HepG2 (cell line): ENCODE measurements around the gene SECTM1. TPM values are rescaled to one million over a fixed set of nuclear protein-coding genes. Genes with fewer than 3 reads are reported as not detected.

Source experiments
- ASH2L ChIP-seq: fragments of 300-600, 200-600 bp; sonication (generic); IDR thresholded peaks from 2 replicates; pipeline ENCODE4 v1.7.0; 2017; ENCODE audit warnings: low read depth, mild to moderate bottlenecking, moderate library complexity, mixed read lengths, low read length; ENCODE audit not compliant: insufficient read length
- FOXK1 ChIP-seq: sonication (generic); formaldehyde crosslinking; IDR thresholded peaks from 2 replicates; pipeline ENCODE4 v1.4.0; 2020; ENCODE audit warnings: low read depth, missing genetic modification reagents, borderline replicate concordance
- MTA1 ChIP-seq: sonication (generic); formaldehyde crosslinking; IDR thresholded peaks from 2 replicates; pipeline ENCODE4 v1.4.0; 2020; ENCODE audit warnings: missing genetic modification reagents, mild to moderate bottlenecking, borderline replicate concordance
- RARG ChIP-seq: sonication (generic); formaldehyde crosslinking; IDR thresholded peaks from 2 replicates; pipeline ENCODE4 v1.4.0; 2020; ENCODE audit warnings: low read depth, mild to moderate bottlenecking, missing genetic modification reagents
- RCOR2 ChIP-seq: IDR thresholded peaks from 2 replicates; pipeline ENCODE4 v1.6.1; 2016; ENCODE audit warnings: missing biosample characterization, missing genetic modification reagents
- SOX13 ChIP-seq, 3 experiments: fragments of 450-650 bp in 1 of 3; sonication (generic) in 1 of 3; formaldehyde crosslinking in 1 of 3; IDR thresholded peaks in 2 of 3; conservative IDR thresholded peaks in 1 of 3; 2 replicates each; pipeline versions ENCODE4 v1.5.0 to v1.6.1; 2016 to 2020; ENCODE audit warnings: antibody characterized with exemption in 1 of 3, mild to moderate bottlenecking in 1 of 3, missing compliant biosample characterization in 1 of 3, missing genetic modification reagents in 1 of 3, moderate library complexity in 1 of 3
- ZIK1 ChIP-seq: sonication (generic); formaldehyde crosslinking; IDR thresholded peaks from 2 replicates; pipeline ENCODE4 v1.5.0; 2020; ENCODE audit warnings: mild to moderate bottlenecking, low read depth, missing genetic modification reagents, borderline replicate concordance
- ZNF34 ChIP-seq: sonication (generic); formaldehyde crosslinking; IDR thresholded peaks from 2 replicates; pipeline ENCODE4 v1.4.0; 2020; ENCODE audit warnings: mild to moderate bottlenecking, missing genetic modification reagents, borderline replicate concordance
- ZNF564 ChIP-seq: sonication (generic); formaldehyde crosslinking; IDR thresholded peaks from 2 replicates; pipeline ENCODE4 v1.8.1; 2023; ENCODE audit warnings: mild to moderate bottlenecking, missing genetic modification reagents
- polyA plus RNA-seq, 8 experiments: library from polyadenylated mRNA; depleted of rRNA in 3 of 8; stranded (reverse) in 7 of 8; unstranded in 1 of 8; fragments of >200 nt; fragmentation: Illumina TruSeq in 4 of 8; extraction: Trizol in 4 of 8; gene quantifications; 2 replicates each; pipeline versions ENCODE4 v1.2.1 to v1.2.3, GENCODE V29; 2011 to 2016; ENCODE audit warnings: low read depth in 4 of 8, missing spikeins in 1 of 8, mixed read lengths in 1 of 8; ENCODE audit not compliant: insufficient read depth in 1 of 8
- total RNA-seq, 5 experiments: library from RNA; depleted of rRNA; stranded (reverse); fragments of >200 nt; fragmentation: Illumina TruSeq; extraction: Trizol; gene quantifications; 2 replicates each; pipeline ENCODE4 v1.2.3, GENCODE V29; 2016; ENCODE audit warnings: low read depth in 1 of 5
- TF ChIP-seq, protein P1 (sequence below): sonication (generic); formaldehyde crosslinking; IDR thresholded peaks from 2 replicates; pipeline ENCODE4 v1.4.0; 2020; ENCODE audit warnings: mild to moderate bottlenecking, missing genetic modification reagents
- TF ChIP-seq, protein P2 (sequence below): sonication (generic); formaldehyde crosslinking; IDR thresholded peaks from 2 replicates; pipeline ENCODE4 v1.4.0; 2020; ENCODE audit warnings: missing genetic modification reagents, borderline replicate concordance
- TF ChIP-seq, protein P3 (sequence below): sonication (generic); formaldehyde crosslinking; IDR thresholded peaks from 2 replicates; pipeline ENCODE4 v1.4.0; 2020; ENCODE audit warnings: missing genetic modification reagents
- TF ChIP-seq, protein P4 (sequence below): IDR thresholded peaks from 2 replicates; pipeline ENCODE4 v1.6.1; 2016
- TF ChIP-seq, protein P5 (sequence below): sonication (generic); formaldehyde crosslinking; IDR thresholded peaks from 2 replicates; pipeline ENCODE4 v1.5.0; 2020; ENCODE audit warnings: missing genetic modification reagents, mild to moderate bottlenecking, borderline replicate concordance

Gene SECTM1
- total and polyA plus RNA-seq, 2 of the 13 experiments (the other 11 are each of a cell fraction or from before 2014, with no cell fraction given), result 3.5 to 5.3 TPM

DNA sequence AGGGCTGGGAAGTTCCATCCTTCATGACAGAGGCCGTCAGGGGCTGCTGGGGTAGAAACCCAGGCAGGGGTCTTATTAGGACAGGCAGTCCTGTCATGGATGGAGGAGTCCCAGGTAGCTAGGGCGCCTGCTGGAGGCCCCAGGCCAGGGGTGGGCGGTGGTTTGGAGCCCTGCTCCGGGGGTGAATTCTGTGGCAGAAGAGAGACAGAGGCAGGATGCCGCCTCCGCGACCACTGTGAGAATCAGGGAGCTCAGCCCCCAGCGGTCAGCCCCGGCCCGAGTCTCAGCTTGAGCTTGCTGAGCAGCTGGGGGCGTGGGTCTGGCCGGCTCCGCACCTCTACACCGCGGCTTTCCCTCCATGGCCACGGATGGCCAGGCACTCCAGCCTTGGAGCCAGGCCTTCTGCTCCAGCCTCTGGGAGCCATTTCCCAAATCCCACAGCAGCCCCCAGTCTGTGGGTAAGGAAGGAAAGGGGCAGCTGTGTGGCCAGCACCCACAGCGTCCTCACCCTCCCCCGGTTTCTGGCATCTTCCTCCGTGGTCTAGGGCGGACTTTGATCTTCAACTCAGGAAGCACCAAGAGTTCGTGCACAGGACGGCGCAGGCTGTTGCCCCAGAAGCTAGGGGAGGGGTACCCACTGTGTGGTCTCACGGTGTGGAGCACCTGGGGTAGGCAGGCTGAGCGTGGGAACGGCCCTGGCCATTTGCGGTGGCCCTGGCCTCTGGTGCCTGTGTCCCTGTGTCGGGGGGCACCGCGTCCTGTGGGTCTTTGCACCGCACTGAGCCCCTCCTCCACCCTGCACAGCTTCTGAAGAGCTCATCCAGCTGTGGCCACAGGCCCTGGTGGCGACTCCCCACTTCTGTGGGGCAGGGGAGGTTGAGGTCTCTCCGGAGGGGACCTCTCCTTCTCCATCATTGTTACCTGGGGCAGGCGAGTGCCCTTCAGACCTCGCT is 30.3 kb downstream of the SECTM1 start (continued):
- TF ChIP-seq, protein P1, sequence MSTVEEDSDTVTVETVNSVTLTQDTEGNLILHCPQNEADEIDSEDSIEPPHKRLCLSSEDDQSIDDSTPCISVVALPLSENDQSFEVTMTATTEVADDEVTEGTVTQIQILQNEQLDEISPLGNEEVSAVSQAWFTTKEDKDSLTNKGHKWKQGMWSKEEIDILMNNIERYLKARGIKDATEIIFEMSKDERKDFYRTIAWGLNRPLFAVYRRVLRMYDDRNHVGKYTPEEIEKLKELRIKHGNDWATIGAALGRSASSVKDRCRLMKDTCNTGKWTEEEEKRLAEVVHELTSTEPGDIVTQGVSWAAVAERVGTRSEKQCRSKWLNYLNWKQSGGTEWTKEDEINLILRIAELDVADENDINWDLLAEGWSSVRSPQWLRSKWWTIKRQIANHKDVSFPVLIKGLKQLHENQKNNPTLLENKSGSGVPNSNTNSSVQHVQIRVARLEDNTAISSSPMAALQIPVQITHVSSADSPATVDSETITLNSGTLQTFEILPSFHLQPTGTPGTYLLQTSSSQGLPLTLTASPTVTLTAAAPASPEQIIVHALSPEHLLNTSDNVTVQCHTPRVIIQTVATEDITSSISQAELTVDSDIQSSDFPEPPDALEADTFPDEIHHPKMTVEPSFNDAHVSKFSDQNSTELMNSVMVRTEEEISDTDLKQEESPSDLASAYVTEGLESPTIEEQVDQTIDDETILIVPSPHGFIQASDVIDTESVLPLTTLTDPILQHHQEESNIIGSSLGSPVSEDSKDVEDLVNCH (CRISPR knock-in tag), result no peak
- TF ChIP-seq RCOR2 (no peak), MTA1 (CRISPR knock-in tag) (peak; percentile 90; the same call in 1 of the 2 replicates), SOX13 (IDR thresholded peaks at IDR 0.05) (no peak), SOX13 (CRISPR knock-in tag; conservative IDR thresholded peaks at IDR 0.05 in 1 of 2, IDR thresholded peaks at IDR 0.05 in 1 of 2) (peak in 1 of 2 experiments; percentile 10; a peak in 1 of 4 replicates), ASH2L (peak; percentile 63), RARG (CRISPR knock-in tag) (no peak), ZIK1 (peak; percentile 71; the same call in 1 of the 2 replicates), ZNF34 (CRISPR knock-in tag) (no peak), ZNF564 (no peak), FOXK1 (CRISPR knock-in tag) (peak; percentile 31; the same call in 1 of the 2 replicates)
- TF ChIP-seq, protein P2, sequence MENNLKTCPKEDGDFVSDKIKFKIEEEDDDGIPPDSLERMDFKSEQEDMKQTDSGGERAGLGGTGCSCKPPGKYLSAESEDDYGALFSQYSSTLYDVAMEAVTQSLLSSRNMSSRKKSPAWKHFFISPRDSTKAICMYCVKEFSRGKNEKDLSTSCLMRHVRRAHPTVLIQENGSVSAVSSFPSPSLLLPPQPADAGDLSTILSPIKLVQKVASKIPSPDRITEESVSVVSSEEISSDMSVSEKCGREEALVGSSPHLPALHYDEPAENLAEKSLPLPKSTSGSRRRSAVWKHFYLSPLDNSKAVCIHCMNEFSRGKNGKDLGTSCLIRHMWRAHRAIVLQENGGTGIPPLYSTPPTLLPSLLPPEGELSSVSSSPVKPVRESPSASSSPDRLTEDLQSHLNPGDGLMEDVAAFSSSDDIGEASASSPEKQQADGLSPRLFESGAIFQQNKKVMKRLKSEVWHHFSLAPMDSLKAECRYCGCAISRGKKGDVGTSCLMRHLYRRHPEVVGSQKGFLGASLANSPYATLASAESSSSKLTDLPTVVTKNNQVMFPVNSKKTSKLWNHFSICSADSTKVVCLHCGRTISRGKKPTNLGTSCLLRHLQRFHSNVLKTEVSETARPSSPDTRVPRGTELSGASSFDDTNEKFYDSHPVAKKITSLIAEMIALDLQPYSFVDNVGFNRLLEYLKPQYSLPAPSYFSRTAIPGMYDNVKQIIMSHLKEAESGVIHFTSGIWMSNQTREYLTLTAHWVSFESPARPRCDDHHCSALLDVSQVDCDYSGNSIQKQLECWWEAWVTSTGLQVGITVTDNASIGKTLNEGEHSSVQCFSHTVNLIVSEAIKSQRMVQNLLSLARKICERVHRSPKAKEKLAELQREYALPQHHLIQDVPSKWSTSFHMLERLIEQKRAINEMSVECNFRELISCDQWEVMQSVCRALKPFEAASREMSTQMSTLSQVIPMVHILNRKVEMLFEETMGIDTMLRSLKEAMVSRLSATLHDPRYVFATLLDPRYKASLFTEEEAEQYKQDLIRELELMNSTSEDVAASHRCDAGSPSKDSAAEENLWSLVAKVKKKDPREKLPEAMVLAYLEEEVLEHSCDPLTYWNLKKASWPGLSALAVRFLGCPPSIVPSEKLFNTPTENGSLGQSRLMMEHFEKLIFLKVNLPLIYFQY, result peak; percentile 34; the same call in 1 of the 2 replicates
- TF ChIP-seq, protein P3, sequence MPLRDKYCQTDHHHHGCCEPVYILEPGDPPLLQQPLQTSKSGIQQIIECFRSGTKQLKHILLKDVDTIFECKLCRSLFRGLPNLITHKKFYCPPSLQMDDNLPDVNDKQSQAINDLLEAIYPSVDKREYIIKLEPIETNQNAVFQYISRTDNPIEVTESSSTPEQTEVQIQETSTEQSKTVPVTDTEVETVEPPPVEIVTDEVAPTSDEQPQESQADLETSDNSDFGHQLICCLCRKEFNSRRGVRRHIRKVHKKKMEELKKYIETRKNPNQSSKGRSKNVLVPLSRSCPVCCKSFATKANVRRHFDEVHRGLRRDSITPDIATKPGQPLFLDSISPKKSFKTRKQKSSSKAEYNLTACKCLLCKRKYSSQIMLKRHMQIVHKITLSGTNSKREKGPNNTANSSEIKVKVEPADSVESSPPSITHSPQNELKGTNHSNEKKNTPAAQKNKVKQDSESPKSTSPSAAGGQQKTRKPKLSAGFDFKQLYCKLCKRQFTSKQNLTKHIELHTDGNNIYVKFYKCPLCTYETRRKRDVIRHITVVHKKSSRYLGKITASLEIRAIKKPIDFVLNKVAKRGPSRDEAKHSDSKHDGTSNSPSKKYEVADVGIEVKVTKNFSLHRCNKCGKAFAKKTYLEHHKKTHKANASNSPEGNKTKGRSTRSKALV (CRISPR knock-in tag), result 0 out of 2 replicates have a peak, but pooled peaks have one; percentile 34
- TF ChIP-seq, protein P4, sequence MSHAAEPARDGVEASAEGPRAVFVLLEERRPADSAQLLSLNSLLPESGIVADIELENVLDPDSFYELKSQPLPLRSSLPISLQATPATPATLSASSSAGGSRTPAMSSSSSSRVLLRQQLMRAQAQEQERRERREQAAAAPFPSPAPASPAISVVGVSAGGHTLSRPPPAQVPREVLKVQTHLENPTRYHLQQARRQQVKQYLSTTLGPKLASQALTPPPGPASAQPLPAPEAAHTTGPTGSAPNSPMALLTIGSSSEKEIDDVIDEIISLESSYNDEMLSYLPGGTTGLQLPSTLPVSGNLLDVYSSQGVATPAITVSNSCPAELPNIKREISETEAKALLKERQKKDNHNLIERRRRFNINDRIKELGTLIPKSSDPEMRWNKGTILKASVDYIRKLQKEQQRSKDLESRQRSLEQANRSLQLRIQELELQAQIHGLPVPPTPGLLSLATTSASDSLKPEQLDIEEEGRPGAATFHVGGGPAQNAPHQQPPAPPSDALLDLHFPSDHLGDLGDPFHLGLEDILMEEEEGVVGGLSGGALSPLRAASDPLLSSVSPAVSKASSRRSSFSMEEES (CRISPR knock-in tag), result peak; percentile 52; the same call in 1 of the 2 replicates
- TF ChIP-seq, protein P5, sequence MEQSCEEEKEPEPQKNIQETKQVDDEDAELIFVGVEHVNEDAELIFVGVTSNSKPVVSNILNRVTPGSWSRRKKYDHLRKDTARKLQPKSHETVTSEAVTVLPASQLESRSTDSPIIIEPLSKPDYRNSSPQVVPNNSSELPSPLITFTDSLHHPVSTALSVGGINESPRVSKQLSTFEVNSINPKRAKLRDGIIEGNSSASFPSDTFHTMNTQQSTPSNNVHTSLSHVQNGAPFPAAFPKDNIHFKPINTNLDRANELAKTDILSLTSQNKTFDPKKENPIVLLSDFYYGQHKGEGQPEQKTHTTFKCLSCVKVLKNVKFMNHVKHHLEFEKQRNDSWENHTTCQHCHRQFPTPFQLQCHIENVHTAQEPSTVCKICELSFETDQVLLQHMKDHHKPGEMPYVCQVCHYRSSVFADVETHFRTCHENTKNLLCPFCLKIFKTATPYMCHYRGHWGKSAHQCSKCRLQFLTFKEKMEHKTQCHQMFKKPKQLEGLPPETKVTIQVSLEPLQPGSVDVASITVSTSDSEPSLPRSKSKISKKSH (CRISPR knock-in tag), result peak; percentile 71; the same call in 1 of the 2 replicates
